ENCODE measurements around the gene CPNE7.

Gene CPNE7

GRCh38 chr16:89575247-89576152 is at the start of gene CPNE7:
Gene CPNE7 (plus strand): TSS chr16:89575758. CDS start chr16:89575898, 140 bp downstream.
- DNase-seq, result no peak

- no peak for DNase-seq
Observed at GRCh38 chr16:89529097-89529496, 46.5 kb upstream of the CPNE7 start.

- no peak for DNase-seq
Observed at GRCh38 chr16:89530401-89531381, 44.9 kb upstream of the CPNE7 start.

GRCh38 chr16:89531821-89532526 is 43.6 kb upstream of the CPNE7 start:
- no peak for DNase-seq

GRCh38 chr16:89534252-89534756 is 41.3 kb upstream of the CPNE7 start:
- DNase-seq, result no peak

- DNase-seq, result no peak
Observed at GRCh38 chr16:89536371-89536770, 39.2 kb upstream of the CPNE7 start.

- no peak for DNase-seq
Observed at GRCh38 chr16:89536886-89537548, 38.5 kb upstream of the CPNE7 start.

- DNase-seq, result no peak
Observed at GRCh38 chr16:89537549-89537925, 38.0 kb upstream of the CPNE7 start.

- no peak for DNase-seq
Observed at GRCh38 chr16:89538286-89538685, 37.3 kb upstream of the CPNE7 start.

GRCh38 chr16:89540557-89540956 is 35.0 kb upstream of the CPNE7 start:
- no peak for DNase-seq

GRCh38 chr16:89541792-89542191 is 33.8 kb upstream of the CPNE7 start:
- no peak for DNase-seq

GRCh38 chr16:89544113-89544512 is 31.4 kb upstream of the CPNE7 start:
- DNase-seq, result no peak

- DNase-seq, result no peak
Observed at GRCh38 chr16:89544713-89545043, 30.9 kb upstream of the CPNE7 start.

GRCh38 chr16:89545044-89545830 is 30.3 kb upstream of the CPNE7 start:
- no peak for DNase-seq

- no peak for DNase-seq
Observed at GRCh38 chr16:89545831-89546574, 29.6 kb upstream of the CPNE7 start.

- no peak for DNase-seq
Observed at GRCh38 chr16:89546781-89547180, 28.8 kb upstream of the CPNE7 start.

- DNase-seq, result no peak
Observed at GRCh38 chr16:89547291-89547690, 28.3 kb upstream of the CPNE7 start.

GRCh38 chr16:89547860-89548259 is 27.7 kb upstream of the CPNE7 start:
- no peak for DNase-seq

GRCh38 chr16:89548344-89549006 is 27.1 kb upstream of the CPNE7 start:
- DNase-seq, result no peak
